ENCODE measurements around the gene POLR3C. TPM values are rescaled to one million over a fixed set of nuclear protein-coding genes. Genes with fewer than 3 reads are reported as not detected.
"Not testable (repeated sequence)": the region's sequence is repeated elsewhere in the genome, so short reads cannot be mapped to it uniquely, and the experiment has no call there.

Gene POLR3C
- total RNA-seq, 1 experiment from 2014 or later = 35.1 TPM

GRCh38 chr1:145806844-145807243, 17.2 kb upstream of the POLR3C start:
- TF ChIP-seq TCF7L2 (IDR thresholded peaks at IDR 0.05; ENCODE audit: low read depth, low read length) (no peak), SIN3A (IDR thresholded peaks at IDR 0.05; ENCODE audit: borderline replicate concordance, insufficient read depth, low read depth, low read length) (no peak), REST (IDR thresholded peaks at IDR 0.05; ENCODE audit: insufficient read depth in 1 of 2, low read depth in 2 of 2, low read length in 1 of 2) (0 out of 4 replicates have a peak, but pooled peaks of 1 of the 2 experiments have one; percentile 35)
- no TSS peak for BruUV-seq (replicated peaks)
- no peak overlapping the region for H3K27ac ChIP-seq (ENCODE audit: low read length)
- H3K9me3 ChIP-seq (ENCODE audit: control insufficient read depth, insufficient read depth, low read depth, low read length) = no peaks in the 10 kb centered on the region
- no peaks in the 10 kb centered on the region for H3K36me3 ChIP-seq (ENCODE audit: control insufficient read depth, insufficient read depth, low read length)
- no peak for ATAC-seq
- POLR2A ChIA-PET = interaction anchor here (0.7 kb wide), 1 partner anchor 17 kb away, joined by 3 read pairs; the partner anchor contains the start of gene RNF115
- peaks cover 18% of the 10 kb centered on the region for H3K4me1 ChIP-seq (ENCODE audit: control insufficient read depth, insufficient read depth, low read length)
- CTCF ChIA-PET = no interaction called here
- H3K4me3 ChIP-seq (ENCODE audit: low read depth in 2 of 2, low read length in 2 of 2) = no peak overlapping the region
- in situ Hi-C loops (cut with HindIII; ENCODE audit: low pct_unique_long_range_greater_than_20kb, low sequenced_read_pairs) (no loop called here), intact Hi-C loops (cut with micrococcal nuclease; ENCODE audit: unreplicated experiment) (no loop called here)
- no peak for DNase-seq (ENCODE audit: low read depth, low spot score)
- H3K27me3 ChIP-seq (ENCODE audit: control insufficient read depth, insufficient read depth, low read length) = no peaks in the 10 kb centered on the region

DNA sequence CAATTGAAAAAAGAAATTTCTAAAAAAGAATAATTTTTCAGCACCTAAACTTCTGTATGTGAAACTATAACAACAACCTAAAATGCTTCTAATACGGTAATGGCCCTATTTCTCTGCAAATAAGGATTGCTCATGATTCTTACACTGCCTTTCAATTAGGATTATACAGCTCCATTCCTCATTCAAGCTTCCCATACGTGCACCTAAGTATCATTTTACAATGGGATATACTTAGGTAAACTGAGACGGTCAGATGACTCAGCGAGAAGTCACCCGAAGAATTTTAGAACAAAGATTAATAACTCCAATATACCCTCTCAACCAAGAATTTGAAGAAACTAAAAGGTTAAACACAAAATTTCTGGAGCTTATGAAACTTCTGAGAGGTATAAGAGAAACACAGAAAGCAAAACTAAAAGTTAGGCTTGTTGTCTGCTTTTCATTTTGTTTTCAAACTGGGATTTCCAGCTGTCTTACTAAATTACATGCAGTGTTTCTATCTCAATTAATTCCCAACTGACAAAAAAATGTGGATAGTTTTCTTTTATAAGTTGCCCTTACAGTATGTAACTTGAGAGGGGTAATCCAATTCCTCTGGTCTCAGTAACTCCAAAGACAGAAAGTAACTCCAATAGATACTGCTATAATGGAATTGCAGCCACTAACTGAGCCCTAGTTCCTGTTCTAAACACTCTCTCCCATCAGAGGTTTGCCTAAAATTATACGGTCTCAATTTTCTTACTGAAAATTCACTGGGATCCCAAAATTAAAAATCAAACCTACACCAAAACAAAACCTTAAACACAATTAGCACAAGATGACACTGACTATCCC, 10.8 kb upstream of the POLR3C start:
- H3K4me1 ChIP-seq (ENCODE audit: control insufficient read depth, insufficient read depth, low read length); CTCF ChIA-PET; POLR2A ChIA-PET; H3K9me3 ChIP-seq (ENCODE audit: control insufficient read depth, insufficient read depth, low read depth, low read length); H3K27ac ChIP-seq (ENCODE audit: low read length); intact Hi-C loops (cut with micrococcal nuclease; ENCODE audit: unreplicated experiment); H3K27me3 ChIP-seq (ENCODE audit: control insufficient read depth, insufficient read depth, low read length); DNase-seq (ENCODE audit: low read depth, low spot score); H3K4me3 ChIP-seq (ENCODE audit: low read depth in 2 of 2, low read length in 2 of 2); in situ Hi-C loops (cut with HindIII; ENCODE audit: low pct_unique_long_range_greater_than_20kb, low sequenced_read_pairs); H3K36me3 ChIP-seq (ENCODE audit: control insufficient read depth, insufficient read depth, low read length): not testable (repeated sequence)
- TSS peak; percentile 1 for BruUV-seq (replicated peaks)
- peak; percentile 63; the same call in 1 of the 2 replicates for ATAC-seq

GRCh38 chr1:145818095-145818494, 5.9 kb upstream of the POLR3C start:
- POLR2A ChIA-PET; DNase-seq (ENCODE audit: low read depth, low spot score); H3K36me3 ChIP-seq (ENCODE audit: control insufficient read depth, insufficient read depth, low read length); CTCF ChIA-PET; H3K27me3 ChIP-seq (ENCODE audit: control insufficient read depth, insufficient read depth, low read length); ATAC-seq; H3K27ac ChIP-seq (ENCODE audit: low read length); H3K4me1 ChIP-seq (ENCODE audit: control insufficient read depth, insufficient read depth, low read length); in situ Hi-C loops (cut with HindIII; ENCODE audit: low pct_unique_long_range_greater_than_20kb, low sequenced_read_pairs); intact Hi-C loops (cut with micrococcal nuclease; ENCODE audit: unreplicated experiment); H3K9me3 ChIP-seq (ENCODE audit: control insufficient read depth, insufficient read depth, low read depth, low read length); H3K4me3 ChIP-seq (ENCODE audit: low read depth in 2 of 2, low read length in 2 of 2): not testable (repeated sequence)
- TSS peak; percentile 19 for BruUV-seq (replicated peaks)

- peaks cover 11% of the 10 kb centered on the region; the same call in 1 of the 2 replicates for H3K4me1 ChIP-seq (ENCODE audit: control insufficient read depth, insufficient read depth, low read length)
- DNase-seq (ENCODE audit: low read depth, low spot score); CTCF ChIA-PET; H3K36me3 ChIP-seq (ENCODE audit: control insufficient read depth, insufficient read depth, low read length); H3K27ac ChIP-seq (ENCODE audit: low read length); H3K27me3 ChIP-seq (ENCODE audit: control insufficient read depth, insufficient read depth, low read length); POLR2A ChIA-PET; ATAC-seq; BruUV-seq (replicated peaks); H3K9me3 ChIP-seq (ENCODE audit: control insufficient read depth, insufficient read depth, low read depth, low read length); intact Hi-C loops (cut with micrococcal nuclease; ENCODE audit: unreplicated experiment); in situ Hi-C loops (cut with HindIII; ENCODE audit: low pct_unique_long_range_greater_than_20kb, low sequenced_read_pairs): not testable (repeated sequence)
- peak overlapping the region; percentile 17 to 37 for H3K4me3 ChIP-seq (ENCODE audit: low read depth in 2 of 2, low read length in 2 of 2)
Measured at GRCh38 chr1:145822779-145823331, 1.1 kb upstream of the POLR3C start.
